HG02623 (cell line): ENCODE data around the gene EPHA3.

Experiments
- ATAC-seq: cut with Tn5 transposase; IDR thresholded peaks from one replicate; pipeline ENCODE4 v1.9.1; 2021; ENCODE audit warnings: moderate library complexity; ENCODE audit not compliant: unreplicated experiment

Gene EPHA3

GRCh38 chr3:89223188-89223587, 115.8 kb downstream of the EPHA3 start:
- no peak for ATAC-seq

- ATAC-seq = no peak
These were observed 119.8 kb downstream of the EPHA3 start for GRCh38 chr3:89227218-89227617.

- ATAC-seq = no peak
These were observed 120.2 kb downstream of the EPHA3 start for GRCh38 chr3:89227634-89228033.

- no peak for ATAC-seq
These were observed 124.7 kb downstream of the EPHA3 start for GRCh38 chr3:89232155-89232554.

- ATAC-seq = no peak
These were observed 127.2 kb downstream of the EPHA3 start for GRCh38 chr3:89234620-89235019.

- ATAC-seq = no peak
These were observed 131.4 kb downstream of the EPHA3 start for GRCh38 chr3:89238846-89239245.

GRCh38 chr3:89239774-89240173, 132.4 kb downstream of the EPHA3 start:
- no peak for ATAC-seq

- ATAC-seq = no peak
These were observed 138.2 kb downstream of the EPHA3 start for GRCh38 chr3:89245612-89246011.

- no peak for ATAC-seq
These were observed 138.9 kb downstream of the EPHA3 start for GRCh38 chr3:89246326-89246725.

- no peak for ATAC-seq
These were observed 143.3 kb downstream of the EPHA3 start for GRCh38 chr3:89250742-89251141.

- ATAC-seq = no peak
These were observed 144.6 kb downstream of the EPHA3 start for GRCh38 chr3:89252016-89252415.

GRCh38 chr3:89252860-89253259, 145.4 kb downstream of the EPHA3 start:
- ATAC-seq = no peak

GRCh38 chr3:89256395-89256794, 149.0 kb downstream of the EPHA3 start:
- no peak for ATAC-seq

GRCh38 chr3:89256882-89257281, 149.5 kb downstream of the EPHA3 start:
- no peak for ATAC-seq

GRCh38 chr3:89260721-89261120, 153.3 kb downstream of the EPHA3 start:
- ATAC-seq = no peak

- no peak for ATAC-seq
These were observed 154.3 kb downstream of the EPHA3 start for GRCh38 chr3:89261673-89262072.

- ATAC-seq = no peak
These were observed 155.0 kb downstream of the EPHA3 start for GRCh38 chr3:89262309-89262929.

GRCh38 chr3:89264037-89264560, 156.7 kb downstream of the EPHA3 start:
- no peak for ATAC-seq

- no peak for ATAC-seq
These were observed 158.7 kb downstream of the EPHA3 start for GRCh38 chr3:89266074-89266473.

- no peak for ATAC-seq
These were observed 160.6 kb downstream of the EPHA3 start for GRCh38 chr3:89268059-89268458.

- ATAC-seq = no peak
These were observed 162.8 kb downstream of the EPHA3 start for GRCh38 chr3:89270201-89270600.

- no peak for ATAC-seq
These were observed 167.6 kb downstream of the EPHA3 start for GRCh38 chr3:89275001-89275400.

GRCh38 chr3:89276116-89276515, 168.7 kb downstream of the EPHA3 start:
- no peak for ATAC-seq
